Stimulated activated CD4-positive, alpha-beta T cell treated with anti-CD3 and anti-CD28 coated beads, Interleukin-12 subunit alpha, Interleukin-12 subunit beta, amount 100 ng/mL, for 4 hours (primary cell): Measurements from ENCODE around the gene CD44.

Experiments used
- DNase-seq: peaks from one replicate; pipeline ENCODE4 v3.0.0-alpha.2; 2020

CD44 gene

GRCh38 chr11:35112056-35112845 lies 26.7 kb upstream of the CD44 start:
- no peak for DNase-seq

GRCh38 chr11:35112846-35113105 lies 26.2 kb upstream of the CD44 start:
- DNase-seq: no peak

- no peak for DNase-seq
Observed at GRCh38 chr11:35114906-35115687, 23.9 kb upstream of the CD44 start.

DNA sequence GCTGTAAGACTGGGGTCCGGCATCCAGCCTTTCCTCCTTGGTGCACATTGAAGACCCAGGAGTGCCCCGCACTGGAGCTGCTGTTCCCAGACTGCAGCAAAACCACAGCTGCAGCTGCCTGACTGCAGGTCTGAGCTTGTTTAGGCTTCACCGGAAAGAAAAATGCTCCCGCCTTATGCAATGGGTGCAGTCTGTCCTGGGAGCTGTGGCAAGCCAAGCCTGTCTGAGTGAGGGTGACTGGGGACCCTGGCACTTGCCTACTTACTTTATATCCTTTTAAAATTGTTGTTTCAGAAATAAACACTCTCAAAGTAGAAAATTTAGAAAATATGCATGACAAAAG lies 23.3 kb upstream of the CD44 start:
- DNase-seq: no peak

- no peak for DNase-seq
Observed at GRCh38 chr11:35116245-35116644, 22.7 kb upstream of the CD44 start.

DNA sequence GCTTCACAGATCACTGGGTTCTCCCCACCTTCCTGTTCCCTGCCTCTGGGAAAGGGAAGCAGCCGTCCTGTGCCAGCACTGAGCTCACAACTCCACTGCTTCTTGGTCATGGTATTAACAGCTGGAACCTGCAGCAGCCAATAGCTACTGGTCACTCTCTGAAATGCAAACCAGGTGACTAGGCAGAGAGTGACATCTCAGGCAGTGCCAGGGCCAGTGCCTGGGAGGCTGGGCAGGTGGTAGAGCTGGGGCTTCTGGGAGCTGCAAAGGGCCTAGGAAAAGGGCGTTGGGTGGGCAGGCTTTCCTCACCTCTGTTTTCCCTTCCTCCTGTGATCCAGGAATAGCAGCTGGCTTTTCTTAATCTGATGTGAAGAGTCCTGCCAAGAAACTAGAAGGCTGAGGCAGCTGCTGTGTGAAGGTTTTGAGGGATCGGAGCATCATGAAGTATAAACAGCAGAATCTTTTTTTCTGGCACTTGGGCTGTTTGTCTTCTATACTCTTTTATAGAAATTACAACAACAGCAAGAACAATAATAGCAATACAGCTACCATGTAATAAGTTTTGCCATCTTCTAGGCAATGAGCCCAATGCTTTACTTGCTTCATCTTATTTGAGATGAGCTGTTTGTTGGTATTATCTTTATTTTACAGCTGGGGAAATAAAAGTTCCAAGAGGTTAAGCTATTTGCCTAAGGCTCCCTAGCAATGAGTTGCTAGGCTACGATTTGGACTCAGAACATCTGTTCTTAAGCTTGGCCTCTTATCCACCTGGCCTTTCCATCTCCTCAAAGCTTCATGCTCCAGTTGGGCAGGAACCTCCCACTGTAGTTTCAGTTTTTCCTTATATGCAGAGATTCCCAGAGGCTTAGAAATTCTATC lies 22.0 kb upstream of the CD44 start:
- no peak for DNase-seq

DNA sequence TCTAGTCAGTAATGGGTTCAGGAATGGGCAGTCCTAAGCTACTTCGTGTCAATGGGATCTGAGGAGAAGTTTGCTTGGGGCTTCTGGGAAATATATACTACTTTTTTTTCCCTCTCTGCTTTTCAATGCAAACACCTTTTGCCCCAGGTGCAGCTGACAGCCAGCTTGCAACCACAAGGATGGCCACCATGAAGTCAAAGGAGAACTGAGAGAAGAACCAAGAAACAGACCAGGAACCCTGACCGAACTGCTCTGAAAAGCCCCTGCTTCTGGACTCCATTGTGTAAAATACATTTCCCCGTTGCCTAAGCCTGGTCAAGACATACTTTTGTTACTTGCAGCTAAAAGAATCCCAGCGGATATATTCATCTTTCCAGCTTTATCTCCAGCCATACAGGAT lies 20.1 kb upstream of the CD44 start:
- DNase-seq: no peak

DNA sequence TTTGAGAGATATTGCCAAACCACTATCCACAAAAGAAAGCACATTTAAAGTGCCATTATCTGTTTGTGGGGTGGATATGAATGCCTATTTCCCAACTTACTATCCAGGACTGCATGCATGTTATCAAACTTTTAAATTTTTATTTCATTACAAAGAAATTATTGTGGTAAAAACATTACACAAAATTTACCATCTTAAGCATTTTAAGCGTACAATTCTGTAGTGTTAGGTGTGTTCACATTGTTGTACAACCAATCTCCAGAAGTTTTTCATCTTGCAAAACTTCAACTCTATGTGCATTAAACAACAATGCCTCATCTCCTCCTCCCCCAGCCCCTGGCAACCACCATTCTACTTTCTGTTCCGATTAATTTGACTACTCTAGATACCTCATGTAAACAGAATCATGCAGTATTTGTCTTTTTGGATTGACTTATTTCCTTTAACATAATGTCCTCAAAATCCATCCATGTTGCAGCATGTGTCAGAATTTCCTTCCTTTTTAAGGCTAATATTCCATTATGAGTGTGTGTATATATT lies 17.6 kb upstream of the CD44 start:
- no peak for DNase-seq

- DNase-seq: no peak
Observed at GRCh38 chr11:35122308-35122707, 16.7 kb upstream of the CD44 start.

- DNase-seq: peak; percentile 35
Observed at GRCh38 chr11:35126000-35126878, 12.7 kb upstream of the CD44 start.

- no peak for DNase-seq
Observed at GRCh38 chr11:35126879-35127581, 11.9 kb upstream of the CD44 start.

DNA sequence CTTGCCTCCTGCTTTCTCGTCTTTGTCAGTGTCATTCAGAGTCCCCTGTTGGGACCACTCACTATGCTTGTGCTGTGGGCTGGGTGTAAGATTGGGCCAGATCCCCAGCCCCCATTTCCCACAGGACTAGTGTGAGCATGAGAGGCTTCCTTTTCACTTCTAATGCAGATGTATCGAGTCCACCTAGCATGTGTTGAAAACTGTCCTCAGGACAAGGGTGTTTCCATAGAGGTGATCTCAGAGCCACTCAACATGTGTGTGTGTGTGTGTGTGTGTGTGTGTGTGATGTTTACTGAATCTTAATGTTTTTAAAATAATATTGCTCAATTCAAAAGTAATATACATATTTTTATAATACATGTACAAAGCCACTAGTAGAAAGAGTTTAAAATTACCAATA lies 11.4 kb upstream of the CD44 start:
- DNase-seq: no peak

DNA sequence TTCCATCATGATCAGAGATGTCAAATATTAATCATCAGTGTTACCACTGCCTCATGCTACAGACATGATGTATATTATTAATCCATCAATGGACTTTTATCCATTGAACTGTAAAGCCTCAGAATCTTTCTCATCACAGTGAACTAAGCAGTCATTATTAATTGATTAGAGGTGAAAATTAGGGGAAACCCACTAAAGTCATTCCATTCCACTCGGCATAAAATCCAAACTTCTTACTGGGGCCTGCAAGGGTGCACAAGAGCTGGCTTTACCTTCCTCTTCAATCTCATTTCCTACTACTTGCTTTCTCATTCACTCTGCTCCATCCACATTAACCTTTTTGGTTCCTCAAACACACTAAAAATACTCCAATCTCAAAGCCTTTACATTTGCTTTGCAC lies 7.9 kb upstream of the CD44 start:
- no peak for DNase-seq

GRCh38 chr11:35131886-35132285 lies 7.1 kb upstream of the CD44 start:
- no peak for DNase-seq

DNA sequence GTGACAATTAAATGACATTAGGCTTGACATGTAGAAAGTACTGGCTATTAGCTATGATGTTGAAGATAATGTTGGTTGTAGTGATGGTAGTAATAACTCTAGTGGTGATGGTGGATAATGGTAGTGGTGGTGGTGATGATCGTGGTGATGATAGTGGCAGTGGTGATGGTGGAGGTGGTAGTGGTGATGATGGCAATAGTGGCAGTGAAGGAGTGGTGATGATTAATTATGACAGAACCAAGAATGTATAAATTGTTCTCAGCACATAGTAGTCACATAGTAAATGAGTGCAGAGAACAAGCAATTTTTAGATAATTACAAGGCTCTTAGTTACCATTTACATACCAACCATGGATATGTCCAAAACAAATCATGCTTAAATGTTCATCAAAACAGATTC lies 5.3 kb upstream of the CD44 start:
- DNase-seq: no peak

- no peak for DNase-seq
Observed at GRCh38 chr11:35134403-35135148, 4.4 kb upstream of the CD44 start.

GRCh38 chr11:35135222-35135621 lies 3.7 kb upstream of the CD44 start:
- no peak for DNase-seq

DNA sequence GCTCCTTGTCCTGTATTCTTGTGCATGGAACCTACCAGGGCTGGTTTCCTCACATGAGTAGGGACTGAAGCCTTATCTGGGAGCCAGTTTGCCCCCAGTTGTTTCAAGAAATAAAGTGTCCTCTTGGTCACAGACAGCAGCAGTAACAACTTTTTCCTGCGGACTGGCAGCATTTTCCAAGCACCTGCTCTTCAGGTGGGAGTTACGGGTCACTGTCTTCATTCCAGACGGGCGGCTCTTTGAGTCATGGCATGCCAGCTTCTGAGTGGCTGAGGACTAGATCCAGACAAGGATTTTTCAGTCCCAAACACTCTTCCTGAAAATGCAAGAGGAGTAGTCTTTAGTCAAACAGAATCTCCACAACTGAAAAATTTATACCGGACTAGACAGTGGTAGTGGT lies 2.7 kb upstream of the CD44 start:
- no peak for DNase-seq

DNA sequence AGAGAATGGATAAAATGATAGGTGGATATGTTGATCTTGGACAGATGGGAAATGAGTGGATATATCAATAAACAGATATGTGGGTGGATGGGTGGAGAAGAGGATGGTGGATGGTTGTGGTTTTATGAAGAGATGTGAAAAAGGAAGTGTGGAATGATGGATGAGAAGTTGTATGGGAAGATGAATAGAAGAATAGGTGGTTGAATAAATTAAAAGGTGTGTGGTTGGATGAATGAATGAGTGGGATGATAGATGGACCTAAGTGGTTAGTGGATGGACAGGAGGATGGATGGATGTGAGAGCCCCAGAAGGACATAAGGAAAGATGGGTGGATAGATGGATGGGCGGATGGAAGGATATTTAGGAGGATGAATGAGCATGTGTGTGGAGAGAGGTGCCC lies 913 bp upstream of the CD44 start:
- no peak for DNase-seq

GRCh38 chr11:35138606-35138942 lies 397 bp upstream of the CD44 start:
- DNase-seq: no peak

- DNase-seq: no peak
Observed at GRCh38 chr11:35139722-35140282, 831 bp downstream of the CD44 start.
